ENCODE data around the gene CMIP.

CMIP gene

GRCh38 chr16:81464279-81464678 lies 19.7 kb downstream of the CMIP start:
- no peak for DNase-seq

GRCh38 chr16:81465375-81465943 lies 20.9 kb downstream of the CMIP start:
- DNase-seq: no peak

GRCh38 chr16:81466356-81466980 lies 21.9 kb downstream of the CMIP start:
- no peak for DNase-seq

GRCh38 chr16:81467072-81467471 lies 22.5 kb downstream of the CMIP start:
- DNase-seq: no peak

- no peak for DNase-seq
Measured at GRCh38 chr16:81467815-81468214, 23.2 kb downstream of the CMIP start.

- DNase-seq: no peak
Measured at GRCh38 chr16:81468269-81468902, 23.8 kb downstream of the CMIP start.

- no peak for DNase-seq
Measured at GRCh38 chr16:81469183-81469677, 24.6 kb downstream of the CMIP start.

- no peak for DNase-seq
Measured at GRCh38 chr16:81469710-81470535, 25.3 kb downstream of the CMIP start.

GRCh38 chr16:81470796-81471636 lies 26.4 kb downstream of the CMIP start:
- no peak for DNase-seq

- DNase-seq: no peak
Measured at GRCh38 chr16:81471882-81472281, 27.3 kb downstream of the CMIP start.

GRCh38 chr16:81472391-81472790 lies 27.8 kb downstream of the CMIP start:
- DNase-seq: no peak

- no peak for DNase-seq
Measured at GRCh38 chr16:81473066-81473488, 28.5 kb downstream of the CMIP start.

- DNase-seq: no peak
Measured at GRCh38 chr16:81473558-81473957, 28.9 kb downstream of the CMIP start.

- no peak for DNase-seq
Measured at GRCh38 chr16:81473969-81474959, 29.7 kb downstream of the CMIP start.

GRCh38 chr16:81477697-81478693 lies 33.4 kb downstream of the CMIP start:
- DNase-seq: no peak

- no peak for DNase-seq
Measured at GRCh38 chr16:81478876-81479511, 34.4 kb downstream of the CMIP start.

GRCh38 chr16:81480606-81481206 lies 36.1 kb downstream of the CMIP start:
- DNase-seq: no peak

- no peak for DNase-seq
Measured at GRCh38 chr16:81481207-81481821, 36.7 kb downstream of the CMIP start.
